Cardiac muscle cell (in vitro differentiated cells and primary cell): Measurements from ENCODE around the gene ABHD12. TPM values are rescaled to one million over a fixed set of nuclear protein-coding genes. Genes with fewer than 3 reads are reported as not detected.
A peak's percentile ranks its signal among the peaks of the same experiment; 100 is the strongest.

Experiments used
- DNase-seq, 2 donors: peaks; one replicate each; pipeline versions ENCODE4 v3.0.0 to v3.0.0-alpha.2; 2010 to 2017; ENCODE audit warnings: low read depth in 1 of 2, low spot score in 1 of 2
- H3K27ac ChIP-seq: fragments of 200-600 bp; sonication (generic); 2 replicates; pipeline ENCODE4 v1.5.1; 2016
- H3K27me3 ChIP-seq: fragments of 200-600 bp; sonication (generic); 2 replicates; pipeline ENCODE4 v1.6.0; 2016; ENCODE audit warnings: control low read depth
- H3K36me3 ChIP-seq: fragments of 200-600 bp; sonication (generic); 2 replicates; pipeline ENCODE4 v1.5.1; 2016; ENCODE audit warnings: control low read depth
- H3K4me1 ChIP-seq: fragments of 200-600 bp; sonication (generic); 2 replicates; pipeline ENCODE4 v1.8.1; 2017; ENCODE audit warnings: low read depth, mild to moderate bottlenecking, mixed run types
- H3K4me3 ChIP-seq: fragments of 200-600 bp; sonication (generic); 2 replicates; pipeline ENCODE4 v1.5.1; 2016; ENCODE audit warnings: mild to moderate bottlenecking
- H3K9me3 ChIP-seq: fragments of 200-600 bp; sonication (generic); 2 replicates; pipeline ENCODE4 v1.5.1; 2017; ENCODE audit warnings: low read depth, mild to moderate bottlenecking, control low read depth
- CTCF ChIP-seq: IDR thresholded peaks from 2 replicates; pipeline ENCODE4 v1.5.1; 2012; ENCODE audit warnings: low read depth, mild to moderate bottlenecking, low read length
- polyA plus RNA-seq: library from polyadenylated mRNA; unstranded; fragments of >200 nt; fragmentation: Nextera tagmentation; extraction: Ambion mirVana; gene quantifications from 2 replicates; pipeline ENCODE4 v1.2.1, GENCODE V29; 2016
- total RNA-seq: library from RNA; depleted of rRNA; stranded (reverse); fragments of >200 nt; gene quantifications from 2 replicates; pipeline ENCODE4 v1.2.3, GENCODE V29; 2016

Gene ABHD12
- total and polyA plus RNA-seq, 2 experiments from 2014 or later, result 57.4 to 113 TPM

- Histone ChIP-seq H3K4me1 (peaks cover 12% of the 10 kb centered on the region), H3K27ac (peak overlapping the region; percentile 81), H3K36me3 (peaks cover 18% of the 10 kb centered on the region), H3K27me3 (no peaks in the 10 kb centered on the region), H3K9me3 (no peaks in the 10 kb centered on the region), H3K4me3 (no peak overlapping the region)
- peak in 1 of 2 donors; percentile 73 for DNase-seq
- no peak for TF ChIP-seq CTCF
Observed at GRCh38 chr20:25295386-25296093, 95.1 kb downstream of the ABHD12 start.

- TF ChIP-seq CTCF, result peak; percentile 85
- Histone ChIP-seq H3K36me3 (peaks cover 25% of the 10 kb centered on the region), H3K27ac (peak overlapping the region; percentile 81), H3K4me3 (no peak overlapping the region), H3K27me3 (no peaks in the 10 kb centered on the region), H3K9me3 (no peaks in the 10 kb centered on the region), H3K4me1 (peaks cover 12% of the 10 kb centered on the region)
- peak; percentile 58 to 79 for DNase-seq
Observed at GRCh38 chr20:25294459-25295385, 95.9 kb downstream of the ABHD12 start.

GRCh38 chr20:25293910-25294458, 96.7 kb downstream of the ABHD12 start:
- no peak for TF ChIP-seq CTCF
- DNase-seq, result no peak
- Histone ChIP-seq H3K36me3 (peaks cover 32% of the 10 kb centered on the region), H3K4me1 (peaks cover 12% of the 10 kb centered on the region), H3K27me3 (no peaks in the 10 kb centered on the region), H3K27ac (peak overlapping the region; percentile 51), H3K9me3 (no peaks in the 10 kb centered on the region), H3K4me3 (no peak overlapping the region)

DNA sequence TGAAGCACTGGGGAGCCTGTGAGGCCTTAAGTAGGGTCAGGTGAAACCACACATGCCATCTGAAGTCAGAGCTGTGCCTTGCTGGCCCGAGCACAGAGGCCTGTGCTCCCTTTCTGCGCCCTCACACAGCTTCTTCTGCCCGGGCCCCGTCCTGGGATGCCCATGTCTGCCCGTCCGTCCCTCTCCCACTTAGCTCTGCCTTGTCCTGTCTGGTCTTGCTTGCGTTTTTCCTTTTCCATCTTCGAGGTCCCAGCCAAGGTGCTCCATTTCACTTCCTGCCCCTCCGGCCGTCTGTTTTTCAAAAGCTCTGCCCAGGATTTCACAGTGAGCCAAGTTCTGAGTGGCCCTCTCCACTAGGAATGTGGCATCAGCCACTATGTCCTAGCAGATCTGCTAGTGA, 97.1 kb downstream of the ABHD12 start:
- H3K27ac ChIP-seq, result peak overlapping the region; percentile 51
- peaks cover 12% of the 10 kb centered on the region for H3K4me1 ChIP-seq
- no peak for TF ChIP-seq CTCF
- no peaks in the 10 kb centered on the region for H3K9me3 ChIP-seq
- peaks cover 35% of the 10 kb centered on the region for H3K36me3 ChIP-seq
- H3K4me3 ChIP-seq, result no peak overlapping the region
- DNase-seq, result no peak
- no peaks in the 10 kb centered on the region for H3K27me3 ChIP-seq

DNA sequence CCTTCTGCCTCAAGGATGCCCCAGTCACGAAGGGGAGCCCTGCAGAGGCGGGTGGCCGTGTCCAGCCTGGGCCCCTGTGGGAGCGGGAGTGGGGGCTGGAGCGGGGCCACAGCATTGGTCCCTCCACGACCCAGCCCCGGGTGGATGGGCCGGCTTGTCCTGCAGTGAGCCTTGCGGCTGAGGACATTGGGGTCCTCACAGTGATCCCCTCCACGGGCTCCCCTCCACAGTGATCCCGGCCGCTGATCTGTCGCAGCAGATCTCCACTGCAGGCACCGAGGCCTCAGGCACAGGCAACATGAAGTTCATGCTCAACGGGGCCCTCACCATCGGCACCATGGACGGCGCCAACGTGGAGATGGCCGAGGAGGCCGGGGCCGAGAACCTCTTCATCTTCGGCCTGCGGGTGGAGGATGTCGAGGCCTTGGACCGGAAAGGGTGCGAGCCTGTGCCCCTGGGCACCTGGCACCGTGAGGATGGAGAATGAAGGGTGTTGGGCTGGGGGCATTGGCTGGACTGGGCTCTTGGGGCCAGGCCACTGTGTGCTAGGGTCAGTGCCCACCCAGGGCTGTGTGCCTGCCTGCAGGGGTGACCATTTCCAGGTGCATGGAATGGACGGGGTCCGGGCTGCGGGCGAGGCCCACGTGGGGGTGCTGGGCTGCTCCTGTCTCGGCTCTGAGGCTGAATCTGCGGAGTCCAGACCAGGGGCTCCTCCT, 98.3 kb downstream of the ABHD12 start:
- H3K27ac ChIP-seq, result peak overlapping the region; percentile 51
- no peak for TF ChIP-seq CTCF
- no peak for DNase-seq
- peaks cover 47% of the 10 kb centered on the region for H3K36me3 ChIP-seq
- no peak overlapping the region for H3K4me3 ChIP-seq
- no peaks in the 10 kb centered on the region for H3K27me3 ChIP-seq
- H3K4me1 ChIP-seq, result peaks cover 12% of the 10 kb centered on the region
- H3K9me3 ChIP-seq, result no peaks in the 10 kb centered on the region
